ENCODE data around the gene TMEM263.

GRCh38 chr12:106907411-106907810 is 48.3 kb upstream of the TMEM263 start:
- TF ChIP-seq USF1 (IDR thresholded peaks at IDR 0.05; ENCODE audit: borderline replicate concordance, low read depth) = no peak
- TF ChIP-seq CTCF (IDR thresholded peaks at IDR 0.05) = no peak; the same call in 1 of the 2 replicates
- TF ChIP-seq USF2 (IDR thresholded peaks at IDR 0.05; ENCODE audit: borderline replicate concordance, low read depth, low read length) = no peak
- no peak for TF ChIP-seq JUND (IDR thresholded peaks at IDR 0.05)
- no peak for TF ChIP-seq POLR2AphosphoS5 (IDR thresholded peaks at IDR 0.05; ENCODE audit: low read depth, low read length)
